H1 (cell line): ENCODE results near the gene CRTC1. TPM values are rescaled to one million over a fixed set of nuclear protein-coding genes. Genes with fewer than 3 reads are reported as not detected.

Source experiments
- BCL11A ChIP-seq, 2 experiments: IDR thresholded peaks; one replicate each; pipeline ENCODE4 v1.6.1; 2011; ENCODE audit warnings: low read depth in 2 of 2, low read length in 2 of 2, mild to moderate bottlenecking in 2 of 2
- CHD1 ChIP-seq: IDR thresholded peaks from 2 replicates; pipeline ENCODE4 v1.6.1; 2012; ENCODE audit warnings: low read depth, low read length, improper control_type of control experiment
- POLR2AphosphoS5 ChIP-seq: IDR thresholded peaks from 2 replicates; pipeline ENCODE4 v1.6.1; 2011; ENCODE audit warnings: low read depth, low read length
- polyA plus RNA-seq, 7 experiments: library from polyadenylated mRNA; depleted of rRNA in 3 of 7; stranded (reverse) in 5 of 7; unstranded in 2 of 7; fragments of >200 nt in 5 of 7; fragments of 200-250 nt in 2 of 7; gene quantifications; 1 replicate in 5 of 7; 2 replicates in 1 of 7; 4 replicates in 1 of 7; pipeline versions ENCODE4 v1.2.1 to v1.2.3, GENCODE V29; 2011 to 2013; ENCODE audit warnings: missing spikeins in 2 of 7, mixed read lengths in 2 of 7
- total RNA-seq: library from RNA; stranded (reverse); fragmentation: NEBNext Ultra II Directional; extraction: Animal tissue kit (Norgen Biotek cat#: 25700); gene quantifications from 2 replicates; pipeline ENCODE4 v1.2.1, GENCODE V29; 2021
- TF ChIP-seq, protein P1 (sequence below), 3 experiments: IDR thresholded peaks; 1 replicate in 2 of 3; 2 replicates in 1 of 3; pipeline versions ENCODE4 v1.5.1 to v1.6.1; 2011; ENCODE audit warnings: low read length in 3 of 3, mild to moderate bottlenecking in 3 of 3, inconsistent platforms in 2 of 3, low read depth in 1 of 3, moderate library complexity in 1 of 3; ENCODE audit not compliant: insufficient read depth in 1 of 3; ENCODE audit errors: control extremely low read depth in 1 of 3

Gene CRTC1
- total and polyA plus RNA-seq, 2 of the 8 experiments (the other 6 are each of a cell fraction or from before 2014, with no cell fraction given) = 2.9 to 8.5 TPM

GRCh38 chr19:18639706-18640243 lies 43.7 kb upstream of the CRTC1 start (continued):
- TF ChIP-seq, protein P1, sequence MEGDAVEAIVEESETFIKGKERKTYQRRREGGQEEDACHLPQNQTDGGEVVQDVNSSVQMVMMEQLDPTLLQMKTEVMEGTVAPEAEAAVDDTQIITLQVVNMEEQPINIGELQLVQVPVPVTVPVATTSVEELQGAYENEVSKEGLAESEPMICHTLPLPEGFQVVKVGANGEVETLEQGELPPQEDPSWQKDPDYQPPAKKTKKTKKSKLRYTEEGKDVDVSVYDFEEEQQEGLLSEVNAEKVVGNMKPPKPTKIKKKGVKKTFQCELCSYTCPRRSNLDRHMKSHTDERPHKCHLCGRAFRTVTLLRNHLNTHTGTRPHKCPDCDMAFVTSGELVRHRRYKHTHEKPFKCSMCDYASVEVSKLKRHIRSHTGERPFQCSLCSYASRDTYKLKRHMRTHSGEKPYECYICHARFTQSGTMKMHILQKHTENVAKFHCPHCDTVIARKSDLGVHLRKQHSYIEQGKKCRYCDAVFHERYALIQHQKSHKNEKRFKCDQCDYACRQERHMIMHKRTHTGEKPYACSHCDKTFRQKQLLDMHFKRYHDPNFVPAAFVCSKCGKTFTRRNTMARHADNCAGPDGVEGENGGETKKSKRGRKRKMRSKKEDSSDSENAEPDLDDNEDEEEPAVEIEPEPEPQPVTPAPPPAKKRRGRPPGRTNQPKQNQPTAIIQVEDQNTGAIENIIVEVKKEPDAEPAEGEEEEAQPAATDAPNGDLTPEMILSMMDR (IDR thresholded peaks at IDR 0.05; ENCODE audit: control extremely low read depth in 1 of 3, insufficient read depth in 1 of 3, low read depth in 1 of 3, low read length in 3 of 3) = no peak
- TF ChIP-seq POLR2AphosphoS5 (no peak), CHD1 (no peak), BCL11A (IDR thresholded peaks at IDR 0.05; ENCODE audit: low read depth in 2 of 2, low read length in 2 of 2) (no peak)
